Sigmoid colon (tissue), 7 donors: ENCODE measurements around the gene SMC1A. TPM values are rescaled to one million over a fixed set of nuclear protein-coding genes. Genes with fewer than 3 reads are reported as not detected.

Experiments
- DNase-seq: peaks from one replicate; pipeline ENCODE4 v3.0.0-alpha.2; 2019
- H3K27ac ChIP-seq, 4 donors: fragments of 200-600 bp; sonication (generic); one replicate each; pipeline ENCODE4 v1.5.1; 2016 to 2019; ENCODE audit warnings: mild to moderate bottlenecking in 1 of 4
- H3K27me3 ChIP-seq, 3 donors: fragments of 200-600 bp; sonication (generic); one replicate each; pipeline ENCODE4 v1.5.1; 2019; ENCODE audit warnings: mild to moderate bottlenecking in 1 of 3
- H3K36me3 ChIP-seq, 4 donors: fragments of 200-600 bp; sonication (generic); one replicate each; pipeline ENCODE4 v1.5.1; 2016 to 2019
- H3K4me1 ChIP-seq, 4 donors: fragments of 200-600 bp; sonication (generic); one replicate each; pipeline ENCODE4 v1.5.1; 2017 to 2019
- H3K4me3 ChIP-seq, 4 donors: fragments of 200-600 bp; sonication (generic); one replicate each; pipeline ENCODE4 v1.5.1; 2017 to 2019; ENCODE audit warnings: mild to moderate bottlenecking in 2 of 4, moderate library complexity in 1 of 4
- H3K9me3 ChIP-seq, 4 donors: fragments of 200-600 bp in 3 of 4; sonication (generic) in 3 of 4; one replicate each; pipeline versions ENCODE4 v1.5.1 to v1.6.1; 2013 to 2019
- EP300 ChIP-seq, 4 donors: sonication (generic); formaldehyde crosslinking; IDR thresholded peaks; one replicate each; pipeline ENCODE4 v1.6.1; 2017; ENCODE audit warnings: antibody characterized with exemption in 4 of 4
- POLR2A ChIP-seq, 2 donors: fragments of 450-650 bp; IDR thresholded peaks; one replicate each; pipeline ENCODE4 v1.6.1; 2016; ENCODE audit warnings: antibody characterized with exemption in 2 of 2, mild to moderate bottlenecking in 2 of 2, moderate library complexity in 2 of 2
- POLR2AphosphoS5 ChIP-seq, 4 donors: sonication (generic); formaldehyde crosslinking; IDR thresholded peaks; one replicate each; pipeline ENCODE4 v1.6.1; 2017; ENCODE audit warnings: antibody characterized with exemption in 4 of 4
- WGBS, 2 donors: extraction: QIAGEN DNeasy Blood & Tissue Kit; methylation state at CpG; one replicate each; pipeline ENCODE4 v1.1.7; 2013; 5-methylcytosine and 5-hydroxymethylcytosine counted together
- intact Hi-C: fragments of 100-400 bp; cut with DNase I; formaldehyde crosslinking; loops from one replicate; pipeline ENCODE4 v1.15.1; 2023
- polyA plus RNA-seq, 3 donors: library from polyadenylated mRNA; stranded (reverse); fragments of 200-250 nt; gene quantifications; one replicate each; pipeline ENCODE4 v1.2.3, GENCODE V29; 2013
- total RNA-seq, 4 donors: library from RNA; depleted of rRNA; stranded (reverse); fragments of >200 nt; gene quantifications; one replicate each; pipeline ENCODE4 v1.1.0, GENCODE V29; 2016
- TF ChIP-seq, protein P1 (sequence below), 4 experiments: fragments of 450-650 bp in 3 of 4; fragments of 200-600 bp in 1 of 4; IDR thresholded peaks; one replicate each; pipeline ENCODE4 v1.5.1; 2016 to 2019; ENCODE audit warnings: antibody characterized with exemption in 4 of 4, mild to moderate bottlenecking in 3 of 4, moderate library complexity in 2 of 4
- donor health status: healthy with polysubstance abuse.
- donor health status: Bipolar disorder and iron deficiency.
- donor health status: healthy.

The SMC1A gene
- total and polyA plus RNA-seq, 7 donors = 4.2 to 45.7 (median 27.8) TPM

- H3K27me3 ChIP-seq = no peaks in the 10 kb centered on the region
Observed at GRCh38 chrX:53441531-53442321, 19.3 kb upstream of the SMC1A start.

GRCh38 chrX:53440621-53441517, 18.4 kb upstream of the SMC1A start:
- intact Hi-C loops = no loop called here
- 3 to 14% methylated on average over 38 to 39 of the region's 39 CpGs for WGBS, 2 donors
- H3K36me3 ChIP-seq = no peaks in the 10 kb centered on the region
- DNase-seq = peak; percentile 92
- peak overlapping the region; percentile 68 to 74 (median 71) for H3K27ac ChIP-seq
- peaks cover 0 to 18% (median 6%) of the 10 kb centered on the region in 4 donors for H3K4me1 ChIP-seq
- no peaks in the 10 kb centered on the region for H3K27me3 ChIP-seq
- H3K9me3 ChIP-seq = no peaks in the 10 kb centered on the region
- H3K4me3 ChIP-seq = peak overlapping the region in 3 of 4 donors; percentile 39 to 47 (median 45)
- TF ChIP-seq POLR2A (IDR thresholded peaks at IDR 0.05) = no peak
- no peak for TF ChIP-seq EP300 (IDR thresholded peaks at IDR 0.05)
- TF ChIP-seq POLR2AphosphoS5 (IDR thresholded peaks at IDR 0.05) = peak; percentile 29 to 65 (median 53)

More at GRCh38 chrX:53441531-53442321, 19.3 kb upstream of the SMC1A start:
- TF ChIP-seq POLR2AphosphoS5 (IDR thresholded peaks at IDR 0.05) = peak in 2 of 4 donors; percentile 11 to 42
- TF ChIP-seq, protein P1, sequence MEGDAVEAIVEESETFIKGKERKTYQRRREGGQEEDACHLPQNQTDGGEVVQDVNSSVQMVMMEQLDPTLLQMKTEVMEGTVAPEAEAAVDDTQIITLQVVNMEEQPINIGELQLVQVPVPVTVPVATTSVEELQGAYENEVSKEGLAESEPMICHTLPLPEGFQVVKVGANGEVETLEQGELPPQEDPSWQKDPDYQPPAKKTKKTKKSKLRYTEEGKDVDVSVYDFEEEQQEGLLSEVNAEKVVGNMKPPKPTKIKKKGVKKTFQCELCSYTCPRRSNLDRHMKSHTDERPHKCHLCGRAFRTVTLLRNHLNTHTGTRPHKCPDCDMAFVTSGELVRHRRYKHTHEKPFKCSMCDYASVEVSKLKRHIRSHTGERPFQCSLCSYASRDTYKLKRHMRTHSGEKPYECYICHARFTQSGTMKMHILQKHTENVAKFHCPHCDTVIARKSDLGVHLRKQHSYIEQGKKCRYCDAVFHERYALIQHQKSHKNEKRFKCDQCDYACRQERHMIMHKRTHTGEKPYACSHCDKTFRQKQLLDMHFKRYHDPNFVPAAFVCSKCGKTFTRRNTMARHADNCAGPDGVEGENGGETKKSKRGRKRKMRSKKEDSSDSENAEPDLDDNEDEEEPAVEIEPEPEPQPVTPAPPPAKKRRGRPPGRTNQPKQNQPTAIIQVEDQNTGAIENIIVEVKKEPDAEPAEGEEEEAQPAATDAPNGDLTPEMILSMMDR (IDR thresholded peaks at IDR 0.05) = no peak
- no peaks in the 10 kb centered on the region for H3K9me3 ChIP-seq
- no peaks in the 10 kb centered on the region for H3K36me3 ChIP-seq
- intact Hi-C loops = no loop called here
- WGBS, 2 donors = 4 to 6% methylated on average over 44 of the region's 44 CpGs
- H3K4me1 ChIP-seq = peaks cover 0 to 18% (median 6%) of the 10 kb centered on the region in 4 donors
- H3K27ac ChIP-seq = peak overlapping the region; percentile 68 to 74 (median 71)
- H3K4me3 ChIP-seq = peak overlapping the region; percentile 4 to 47 (median 42)
- DNase-seq = peak; percentile 91

- H3K27ac ChIP-seq = peak overlapping the region; percentile 68 to 74 (median 71)
- intact Hi-C loops = no loop called here
- no peak for DNase-seq
- no peaks in the 10 kb centered on the region for H3K36me3 ChIP-seq
- H3K4me1 ChIP-seq = peaks cover 0 to 18% (median 6%) of the 10 kb centered on the region in 4 donors
- H3K27me3 ChIP-seq = no peaks in the 10 kb centered on the region
- 14 to 71% methylated on average over 5 of the region's 5 CpGs for WGBS, 2 donors
- TF ChIP-seq POLR2A (IDR thresholded peaks at IDR 0.05) = no peak
- TF ChIP-seq, protein P1 (IDR thresholded peaks at IDR 0.05) = no peak
- no peak for TF ChIP-seq EP300 (IDR thresholded peaks at IDR 0.05)
- TF ChIP-seq POLR2AphosphoS5 (IDR thresholded peaks at IDR 0.05) = no peak
- H3K4me3 ChIP-seq = peak overlapping the region in 3 of 4 donors; percentile 39 to 47 (median 45)
- no peaks in the 10 kb centered on the region for H3K9me3 ChIP-seq
Observed at GRCh38 chrX:53440101-53440500, 17.6 kb upstream of the SMC1A start.

DNA sequence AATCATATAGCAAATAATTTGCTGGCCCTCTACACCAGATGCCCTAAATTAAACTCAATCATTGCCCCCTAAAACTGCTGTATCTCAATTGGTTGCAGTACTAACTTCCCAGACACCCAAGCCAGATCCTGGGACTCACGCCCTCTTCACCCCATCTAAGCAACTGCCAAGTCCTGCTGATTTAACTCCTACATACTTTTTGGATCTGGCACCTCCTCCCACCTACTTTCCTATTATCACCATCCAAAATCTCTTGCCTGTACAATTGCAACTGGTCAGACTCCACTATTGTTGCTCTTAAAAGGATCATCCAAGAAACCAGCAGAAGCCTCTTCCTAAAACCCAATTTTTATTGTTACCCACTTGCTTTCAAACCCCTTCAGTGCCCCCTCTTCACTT, 16.4 kb upstream of the SMC1A start:
- intact Hi-C loops = loop anchor here (10.0 kb wide), 2 partner anchors 154 to 236 kb away; partner anchors contain the start of gene IQSEC2
- H3K27ac ChIP-seq = no peak overlapping the region
- H3K36me3 ChIP-seq = no peaks in the 10 kb centered on the region
- H3K27me3 ChIP-seq = no peaks in the 10 kb centered on the region
- no peak for DNase-seq
- H3K9me3 ChIP-seq = no peaks in the 10 kb centered on the region
- H3K4me3 ChIP-seq = no peak overlapping the region
- no peak for TF ChIP-seq POLR2AphosphoS5 (IDR thresholded peaks at IDR 0.05)
- TF ChIP-seq POLR2A (IDR thresholded peaks at IDR 0.05) = no peak
- TF ChIP-seq EP300 (IDR thresholded peaks at IDR 0.05) = no peak
- TF ChIP-seq, protein P1 (IDR thresholded peaks at IDR 0.05) = no peak
- 80 to 85% methylated on average over 1 of the region's 1 CpG for WGBS, 2 donors
- peaks cover 0 to 18% (median 9%) of the 10 kb centered on the region in 4 donors for H3K4me1 ChIP-seq
